ENCODE data around the gene SLC24A4.

- TF ChIP-seq, protein P1, sequence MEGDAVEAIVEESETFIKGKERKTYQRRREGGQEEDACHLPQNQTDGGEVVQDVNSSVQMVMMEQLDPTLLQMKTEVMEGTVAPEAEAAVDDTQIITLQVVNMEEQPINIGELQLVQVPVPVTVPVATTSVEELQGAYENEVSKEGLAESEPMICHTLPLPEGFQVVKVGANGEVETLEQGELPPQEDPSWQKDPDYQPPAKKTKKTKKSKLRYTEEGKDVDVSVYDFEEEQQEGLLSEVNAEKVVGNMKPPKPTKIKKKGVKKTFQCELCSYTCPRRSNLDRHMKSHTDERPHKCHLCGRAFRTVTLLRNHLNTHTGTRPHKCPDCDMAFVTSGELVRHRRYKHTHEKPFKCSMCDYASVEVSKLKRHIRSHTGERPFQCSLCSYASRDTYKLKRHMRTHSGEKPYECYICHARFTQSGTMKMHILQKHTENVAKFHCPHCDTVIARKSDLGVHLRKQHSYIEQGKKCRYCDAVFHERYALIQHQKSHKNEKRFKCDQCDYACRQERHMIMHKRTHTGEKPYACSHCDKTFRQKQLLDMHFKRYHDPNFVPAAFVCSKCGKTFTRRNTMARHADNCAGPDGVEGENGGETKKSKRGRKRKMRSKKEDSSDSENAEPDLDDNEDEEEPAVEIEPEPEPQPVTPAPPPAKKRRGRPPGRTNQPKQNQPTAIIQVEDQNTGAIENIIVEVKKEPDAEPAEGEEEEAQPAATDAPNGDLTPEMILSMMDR (IDR thresholded peaks at IDR 0.05) = no peak
- TF ChIP-seq POLR2A (IDR thresholded peaks at IDR 0.05) = no peak
Measured at GRCh38 chr14:92386165-92386564, 63.2 kb downstream of the SLC24A4 start.
